ENCODE measurements around the gene NAA40. TPM values are rescaled to one million over a fixed set of nuclear protein-coding genes. Genes with fewer than 3 reads are reported as not detected.
A peak's percentile ranks its signal among the peaks of the same experiment; 100 is the strongest.

The NAA40 gene
- total and polyA plus RNA-seq, 12 donors: 13.0 to 38.8 (median 19.7) TPM

DNA sequence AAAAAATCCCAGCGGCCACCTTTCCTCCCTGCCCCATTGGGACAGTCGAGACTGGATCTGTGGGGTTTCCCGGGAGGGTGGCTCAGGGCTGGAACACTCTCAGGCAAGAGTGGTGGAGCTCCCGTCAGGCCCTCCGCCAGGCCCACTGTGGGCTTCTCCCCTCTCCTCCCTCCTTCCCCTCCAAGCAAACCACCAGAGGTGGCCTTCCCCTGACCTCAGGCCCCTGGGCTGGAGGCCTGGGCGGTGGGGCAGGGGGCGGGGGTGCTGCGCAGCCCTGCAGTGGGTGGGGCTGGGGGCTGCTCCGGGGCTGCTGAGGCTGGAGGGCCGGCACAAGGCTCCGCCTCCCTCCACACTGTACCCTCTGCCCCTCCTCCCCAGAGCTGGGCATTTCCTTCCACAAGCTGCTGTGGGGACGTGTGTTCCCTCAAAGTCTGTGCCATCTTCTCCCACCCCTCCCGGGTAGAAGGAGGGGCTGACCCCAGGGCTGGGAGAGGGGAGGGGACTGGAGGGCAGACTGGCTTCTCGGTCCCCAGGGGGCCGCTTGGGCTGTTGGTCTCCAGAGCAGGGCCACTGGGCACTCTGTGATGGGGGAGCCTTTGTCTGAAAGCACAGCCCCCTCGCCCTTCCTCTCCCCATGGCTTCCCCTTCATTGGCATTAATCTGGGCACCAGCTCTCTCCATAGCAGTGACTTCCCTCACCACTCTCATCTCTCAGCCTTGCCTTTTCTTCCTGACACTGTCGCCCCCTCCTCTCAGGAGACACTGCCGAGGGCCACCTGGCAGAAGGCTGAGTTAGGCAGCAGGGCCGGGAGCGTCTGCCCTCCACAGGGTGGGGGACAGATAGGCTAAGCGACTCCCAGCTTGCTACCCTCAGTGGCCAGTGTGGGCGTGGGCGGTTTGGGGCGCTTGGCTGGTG lies 29.0 kb upstream of the NAA40 start:
- H3K27ac ChIP-seq: peak overlapping the region in 2 of 10 donors; percentile 10 to 19
- WGBS, 2 donors: 64 to 67% methylated on average over 24 of the region's 24 CpGs
- H3K4me3 ChIP-seq: no peak overlapping the region
- H3K4me1 ChIP-seq: peaks cover 4 to 41% (median 13%) of the 10 kb centered on the region in 9 donors
- H3K27me3 ChIP-seq: no peaks in the 10 kb centered on the region
- ATAC-seq: peak in 3 of 8 donors; percentile 10 to 18 (median 13)
- H3K36me3 ChIP-seq: peaks cover 0 to 59% (median 20%) of the 10 kb centered on the region in 9 donors
- TF ChIP-seq CTCF (IDR thresholded peaks at IDR 0.05): no peak
- no peaks in the 10 kb centered on the region for H3K9me3 ChIP-seq
- intact Hi-C loops (cut with DNase I): loop anchor here in 1 of 10 donors (2.0 kb wide), 1 partner anchor 69 kb away; no protein-coding TSS in a partner anchor
- DNase-seq: no peak

DNA sequence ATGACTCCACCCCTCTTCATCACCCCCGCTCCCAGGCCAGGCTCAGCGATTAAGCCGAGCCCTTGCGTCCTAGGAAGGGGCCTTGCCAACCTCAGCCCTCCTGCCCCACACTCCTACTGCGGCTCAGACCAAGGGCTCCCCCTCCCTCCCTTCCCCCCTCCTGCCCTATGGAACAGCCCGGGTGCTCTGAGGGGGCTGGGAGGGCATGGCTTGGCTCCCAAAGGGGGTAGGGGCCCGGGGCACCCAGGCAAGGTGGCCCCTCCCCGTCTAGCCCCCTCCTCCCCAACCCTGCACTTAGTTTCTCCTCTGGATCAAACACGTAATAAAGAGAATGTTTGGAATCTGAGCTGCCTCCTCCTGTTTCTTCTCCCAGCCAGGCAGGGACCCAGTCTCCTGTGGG lies 28.1 kb upstream of the NAA40 start:
- peak overlapping the region in 2 of 10 donors; percentile 26 to 30 for H3K27ac ChIP-seq
- 61 to 68% methylated on average over 8 to 9 of the region's 9 CpGs for WGBS, 2 donors
- H3K4me1 ChIP-seq: peaks cover 5 to 50% (median 16%) of the 10 kb centered on the region in 9 donors

GRCh38 chr11:63911440-63911839 lies 27.4 kb upstream of the NAA40 start:
- Histone ChIP-seq H3K27me3 (peaks cover 0 to 15% (median 0%) of the 10 kb centered on the region in 7 donors), H3K4me3 (no peak overlapping the region), H3K27ac (no peak overlapping the region), H3K36me3 (peaks cover 0 to 43% (median 8%) of the 10 kb centered on the region in 9 donors), H3K4me1 (peaks cover 11 to 57% (median 24%) of the 10 kb centered on the region in 9 donors), H3K9me3 (no peaks in the 10 kb centered on the region)
- intact Hi-C loops (cut with DNase I): no loop called here
- ATAC-seq (no peak), DNase-seq (peak in 1 of 2 donors; percentile 50)
- no peak for TF ChIP-seq CTCF (IDR thresholded peaks at IDR 0.05)
- 56 to 58% methylated on average over 8 of the region's 8 CpGs for WGBS, 2 donors

More for the DNA sequence above, 28.1 kb upstream of the NAA40 start:
- intact Hi-C loops (cut with DNase I): no loop called here
- H3K36me3 ChIP-seq: peaks cover 0 to 51% (median 11%) of the 10 kb centered on the region in 9 donors
- H3K27me3 ChIP-seq: peaks cover 0 to 7% (median 0%) of the 10 kb centered on the region in 7 donors
- no peak for ATAC-seq
- H3K4me3 ChIP-seq: no peak overlapping the region
- H3K9me3 ChIP-seq: no peaks in the 10 kb centered on the region
- no peak for DNase-seq
- no peak for TF ChIP-seq CTCF (IDR thresholded peaks at IDR 0.05)

DNA sequence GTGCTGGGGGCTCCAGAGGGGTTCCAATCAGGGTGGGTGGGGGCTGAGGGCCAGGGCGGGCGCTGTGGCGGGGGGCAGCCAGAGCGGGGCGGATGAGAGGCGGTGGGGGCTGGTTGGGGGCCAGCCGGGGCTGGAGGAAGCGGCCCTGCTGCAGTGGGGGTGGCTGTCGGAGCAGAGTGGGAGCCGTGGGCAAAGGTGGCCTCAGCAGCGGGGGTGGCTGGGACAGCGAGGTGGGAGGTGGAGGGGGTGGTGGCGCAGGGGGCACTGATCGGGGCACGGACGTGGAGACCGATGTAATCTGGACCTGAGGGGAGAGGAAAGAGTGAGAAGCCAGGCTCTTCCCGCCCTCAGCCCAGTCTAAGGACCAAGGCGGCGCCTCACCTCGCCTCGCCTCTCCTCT lies 26.9 kb upstream of the NAA40 start:
- no peak overlapping the region for H3K4me3 ChIP-seq
- peaks cover 13 to 60% (median 26%) of the 10 kb centered on the region in 9 donors for H3K4me1 ChIP-seq
- H3K9me3 ChIP-seq: no peaks in the 10 kb centered on the region
- WGBS, 2 donors: 89 to 91% methylated on average over 21 to 22 of the region's 22 CpGs
- TF ChIP-seq CTCF (IDR thresholded peaks at IDR 0.05): no peak
- no peak for ATAC-seq
- H3K27ac ChIP-seq: no peak overlapping the region
- peaks cover 0 to 39% (median 8%) of the 10 kb centered on the region in 9 donors for H3K36me3 ChIP-seq
- intact Hi-C loops (cut with DNase I): no loop called here
- peaks cover 0 to 18% (median 0%) of the 10 kb centered on the region in 7 donors for H3K27me3 ChIP-seq
- DNase-seq: no peak
